ENCODE results near the gene PDCD2L.
"Not testable (repeated sequence)": the region's sequence is repeated elsewhere in the genome, so short reads cannot be mapped to it uniquely, and the experiment has no call there.

Gene PDCD2L

GRCh38 chr19:34373601-34374288 is 30.5 kb upstream of the PDCD2L start:
- DNase-seq (ENCODE audit: low read depth in 4 of 4, low spot score in 1 of 4) = no peak

- no peak for DNase-seq (ENCODE audit: low read depth in 4 of 4, low spot score in 1 of 4)
These were observed 28.6 kb upstream of the PDCD2L start for GRCh38 chr19:34375598-34375997.

GRCh38 chr19:34380639-34381241 is 23.5 kb upstream of the PDCD2L start:
- no peak for DNase-seq (ENCODE audit: low read depth in 4 of 4, low spot score in 1 of 4)

GRCh38 chr19:34381399-34382251 is 22.6 kb upstream of the PDCD2L start:
- no peak for DNase-seq (ENCODE audit: low read depth in 4 of 4, low spot score in 1 of 4)

- no peak for DNase-seq (ENCODE audit: low read depth in 4 of 4, low spot score in 1 of 4)
These were observed 21.7 kb upstream of the PDCD2L start for GRCh38 chr19:34382471-34382870.

- no peak for DNase-seq (ENCODE audit: low read depth in 4 of 4, low spot score in 1 of 4)
These were observed 20.6 kb upstream of the PDCD2L start for GRCh38 chr19:34383599-34383998.

- no peak for DNase-seq (ENCODE audit: low read depth in 4 of 4, low spot score in 1 of 4)
These were observed 17.4 kb upstream of the PDCD2L start for GRCh38 chr19:34386645-34387445.

- no peak for DNase-seq (ENCODE audit: low read depth in 4 of 4, low spot score in 1 of 4)
These were observed 16.8 kb upstream of the PDCD2L start for GRCh38 chr19:34387446-34387810.

GRCh38 chr19:34388745-34389144 is 15.5 kb upstream of the PDCD2L start:
- DNase-seq (ENCODE audit: low read depth in 4 of 4, low spot score in 1 of 4) = not testable (repeated sequence)

GRCh38 chr19:34391813-34392212 is 12.4 kb upstream of the PDCD2L start:
- DNase-seq (ENCODE audit: low read depth in 4 of 4, low spot score in 1 of 4) = no peak

GRCh38 chr19:34393031-34393430 is 11.2 kb upstream of the PDCD2L start:
- DNase-seq (ENCODE audit: low read depth in 4 of 4, low spot score in 1 of 4) = no peak

- DNase-seq (ENCODE audit: low read depth in 4 of 4, low spot score in 1 of 4) = no peak
These were observed 10.6 kb upstream of the PDCD2L start for GRCh38 chr19:34393629-34394028.

- no peak for DNase-seq (ENCODE audit: low read depth in 4 of 4, low spot score in 1 of 4)
These were observed 6.3 kb upstream of the PDCD2L start for GRCh38 chr19:34397853-34398252.

- no peak for DNase-seq (ENCODE audit: low read depth in 4 of 4, low spot score in 1 of 4)
These were observed 4.3 kb upstream of the PDCD2L start for GRCh38 chr19:34399886-34400285.

- DNase-seq (ENCODE audit: low read depth in 4 of 4, low spot score in 1 of 4) = not testable (repeated sequence)
These were observed 3.4 kb upstream of the PDCD2L start for GRCh38 chr19:34400844-34401243.

GRCh38 chr19:34402074-34402600 is 2.1 kb upstream of the PDCD2L start:
- DNase-seq (ENCODE audit: low read depth in 4 of 4, low spot score in 1 of 4) = no peak

GRCh38 chr19:34403784-34404108 is 453 bp upstream of the PDCD2L start:
- DNase-seq (ENCODE audit: low read depth in 4 of 4, low spot score in 1 of 4) = no peak

- no peak for DNase-seq (ENCODE audit: low read depth in 4 of 4, low spot score in 1 of 4)
These were observed 1.9 kb downstream of the PDCD2L start for GRCh38 chr19:34405892-34406660.

GRCh38 chr19:34408411-34408810 is 4.2 kb downstream of the PDCD2L start:
- no peak for DNase-seq (ENCODE audit: low read depth in 4 of 4, low spot score in 1 of 4)

Data from stimulated activated CD4-positive, alpha-beta T cell treated with anti-CD3 and anti-CD28 coated beads, Interleukin-1b, Interleukin-23, amount 100 ng/mL, for 24 hours (primary cell).